GM12801 (cell line): ENCODE results near the gene PLCH2.

ENCODE experiments used
- CTCF ChIP-seq: IDR thresholded peaks from one replicate; pipeline ENCODE4 v1.5.1; 2011; ENCODE audit warnings: control low read depth; ENCODE audit not compliant: insufficient read length; ENCODE audit errors: extremely low read depth

The PLCH2 gene

GRCh38 chr1:2496746-2497145, 20.7 kb downstream of the PLCH2 start:
- TF ChIP-seq CTCF = no peak

- no peak for TF ChIP-seq CTCF
Observed at GRCh38 chr1:2497891-2498290, 21.8 kb downstream of the PLCH2 start.

GRCh38 chr1:2498648-2499047, 22.6 kb downstream of the PLCH2 start:
- no peak for TF ChIP-seq CTCF

GRCh38 chr1:2499260-2499659, 23.2 kb downstream of the PLCH2 start:
- TF ChIP-seq CTCF = no peak

- TF ChIP-seq CTCF = no peak
Observed at GRCh38 chr1:2499986-2500596, 24.0 kb downstream of the PLCH2 start.

- no peak for TF ChIP-seq CTCF
Observed at GRCh38 chr1:2501041-2501819, 25.1 kb downstream of the PLCH2 start.

GRCh38 chr1:2501820-2502119, 25.7 kb downstream of the PLCH2 start:
- no peak for TF ChIP-seq CTCF
